A549 (cell line): ENCODE measurements around the gene TCOF1.

Source experiments
- BCL3 ChIP-seq: fragments of >200 bp; sonication (Bioruptor Twin); formaldehyde crosslinking; IDR thresholded peaks from 3 replicates; pipeline ENCODE4 v1.6.1; 2016
- BHLHE40 ChIP-seq: IDR thresholded peaks from 2 replicates; pipeline ENCODE4 v1.6.1; 2012; ENCODE audit warnings: low read depth, low read length, inconsistent platforms
- CEBPB ChIP-seq, 2 experiments: fragments of >200 bp in 1 of 2; sonication (Bioruptor Twin) in 1 of 2; formaldehyde crosslinking in 1 of 2; IDR thresholded peaks; 2 replicates each; pipeline ENCODE4 v1.6.1; 2012 to 2016
- CHD4 ChIP-seq: fragments of 200-600 bp; sonication (generic); IDR thresholded peaks from 2 replicates; pipeline ENCODE4 v1.6.1; 2016; ENCODE audit warnings: antibody characterized with exemption, mild to moderate bottlenecking, borderline replicate concordance
- CTCF ChIP-seq: fragments of >200 bp; sonication (Bioruptor Twin); formaldehyde crosslinking; IDR thresholded peaks from 3 replicates; pipeline ENCODE4 v1.5.1; 2016
- EP300 ChIP-seq, 2 experiments: fragments of >200 bp; sonication (Bioruptor Twin); formaldehyde crosslinking; IDR thresholded peaks; 2 replicates in 1 of 2; 3 replicates in 1 of 2; pipeline ENCODE4 v1.6.1; 2016 to 2017
- FOSL2 ChIP-seq, 2 experiments: fragments of 450-650 bp in 1 of 2; fragments of >200 bp in 1 of 2; sonication (Bioruptor Twin) in 1 of 2; formaldehyde crosslinking; IDR thresholded peaks; 2 replicates each; pipeline versions ENCODE4 v1.5.0 to v1.6.1; 2016 to 2020; ENCODE audit warnings: mild to moderate bottlenecking in 1 of 2, moderate library complexity in 1 of 2
- NR3C1 ChIP-seq: fragments of >200 bp; sonication (Bioruptor Twin); formaldehyde crosslinking; IDR thresholded peaks from 3 replicates; pipeline ENCODE4 v1.6.1; 2017
- PBX3 ChIP-seq: IDR thresholded peaks from 2 replicates; pipeline ENCODE4 v1.6.1; 2012
- POLR2A ChIP-seq: IDR thresholded peaks from 2 replicates; pipeline ENCODE4 v1.6.1; 2012; ENCODE audit warnings: mild to moderate bottlenecking, low read length
- REST ChIP-seq: fragments of 200-600 bp; sonication (generic); IDR thresholded peaks from 2 replicates; pipeline ENCODE4 v1.6.1; 2016; ENCODE audit warnings: antibody characterized with exemption, mild to moderate bottlenecking, moderate library complexity
- TF ChIP-seq, protein P1 (sequence below): IDR thresholded peaks from 2 replicates; pipeline ENCODE4 v1.6.1; 2012

DNA sequence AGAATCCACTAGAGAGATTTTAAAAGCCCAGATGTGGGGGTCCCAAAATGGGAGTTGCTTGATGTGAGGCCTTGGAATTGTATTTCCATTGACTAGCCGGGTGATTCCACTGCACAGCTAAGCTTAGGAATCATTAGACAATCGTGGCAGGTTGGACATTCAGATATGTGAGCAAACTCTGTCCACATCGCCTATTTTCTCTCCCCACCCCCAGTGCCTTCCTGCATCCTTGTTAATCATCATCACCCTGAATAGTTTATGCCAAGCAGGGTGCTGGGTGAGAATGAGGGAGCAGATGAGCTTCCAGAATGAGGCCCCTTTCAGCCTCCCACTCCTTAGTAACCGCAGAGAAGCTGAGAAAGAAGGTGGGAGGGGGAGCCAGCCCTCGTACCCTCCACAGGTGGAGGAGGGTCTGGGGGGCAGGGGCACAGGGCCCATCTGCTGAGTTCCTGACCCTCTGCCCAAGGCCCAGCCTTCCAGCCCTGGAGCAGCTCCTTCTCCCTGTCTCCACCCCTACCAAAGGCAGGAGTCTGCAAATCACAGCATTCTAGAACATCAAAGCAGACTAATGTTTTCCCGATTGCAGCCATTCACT, 7.7 kb upstream of the TCOF1 start:
- TF ChIP-seq CTCF (no peak), POLR2A (no peak), BHLHE40 (no peak), CHD4 (no peak), BCL3 (no peak), CEBPB (IDR thresholded peaks at IDR 0.05) (no peak), EP300 (IDR thresholded peaks at IDR 0.05) (no peak), FOSL2 (IDR thresholded peaks at IDR 0.05) (no peak), FOSL2 (CRISPR knock-in tag; IDR thresholded peaks at IDR 0.05) (no peak), NR3C1 (no peak), PBX3 (no peak), REST (no peak)
- TF ChIP-seq, protein P1, sequence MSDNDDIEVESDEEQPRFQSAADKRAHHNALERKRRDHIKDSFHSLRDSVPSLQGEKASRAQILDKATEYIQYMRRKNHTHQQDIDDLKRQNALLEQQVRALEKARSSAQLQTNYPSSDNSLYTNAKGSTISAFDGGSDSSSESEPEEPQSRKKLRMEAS: no peak
